NB4 (cell line): ENCODE measurements around the gene MERTK.

Source experiments
- DNase-seq: peaks from one replicate; pipeline ENCODE4 v3.0.0; 2010; ENCODE audit warnings: low read depth
- H3K4me3 ChIP-seq: one replicate; pipeline ENCODE4 v1.5.1; 2011; ENCODE audit warnings: mild to moderate bottlenecking, low read depth, low read length, moderate library complexity
- CTCF ChIP-seq: IDR thresholded peaks from one replicate; pipeline ENCODE4 v1.5.1; 2012; ENCODE audit warnings: low read depth, low read length
- MAX ChIP-seq: IDR thresholded peaks from 2 replicates; pipeline ENCODE4 v1.6.1; 2011; ENCODE audit warnings: low read depth, low read length
- MYC ChIP-seq: IDR thresholded peaks from 2 replicates; pipeline ENCODE4 v1.6.1; 2011; ENCODE audit warnings: low read depth, low read length
- POLR2A ChIP-seq: IDR thresholded peaks from 2 replicates; pipeline ENCODE4 v1.6.1; 2011; ENCODE audit warnings: mild to moderate bottlenecking; ENCODE audit not compliant: insufficient read length; ENCODE audit errors: extremely low read depth

Gene MERTK

GRCh38 chr2:111972955-111973565, 74.7 kb downstream of the MERTK start:
- TF ChIP-seq CTCF (no peak), POLR2A (no peak), MYC (no peak), MAX (no peak)

GRCh38 chr2:111973701-111974100, 75.3 kb downstream of the MERTK start:
- no peak for DNase-seq
- no peak for TF ChIP-seq MAX
- no peak for TF ChIP-seq CTCF
- TF ChIP-seq MYC: no peak
- H3K4me3 ChIP-seq: no peak overlapping the region

More at GRCh38 chr2:111972955-111973565, 74.7 kb downstream of the MERTK start:
- no peak overlapping the region for H3K4me3 ChIP-seq
- no peak for DNase-seq

- no peak for DNase-seq
- no peak overlapping the region for H3K4me3 ChIP-seq
- TF ChIP-seq MAX (no peak), MYC (no peak), CTCF (no peak), POLR2A (no peak)
These were observed 76.7 kb downstream of the MERTK start for GRCh38 chr2:111975053-111975552.

- TF ChIP-seq MYC: no peak
- no peak for TF ChIP-seq MAX
- TF ChIP-seq CTCF: no peak
- TF ChIP-seq POLR2A: no peak
- H3K4me3 ChIP-seq: no peak overlapping the region
- no peak for DNase-seq
These were observed 77.4 kb downstream of the MERTK start for GRCh38 chr2:111975819-111976218.

GRCh38 chr2:111977240-111977639, 78.8 kb downstream of the MERTK start:
- TF ChIP-seq MAX: no peak
- TF ChIP-seq CTCF: no peak
- TF ChIP-seq MYC: no peak
- TF ChIP-seq POLR2A: no peak
- DNase-seq: no peak
- no peak overlapping the region for H3K4me3 ChIP-seq
